ENCODE results near the gene RBMS1. TPM values are rescaled to one million over a fixed set of nuclear protein-coding genes. Genes with fewer than 3 reads are reported as not detected.

RBMS1 gene
- total RNA-seq, 1 experiment from 2014 or later: 61.9 TPM

GRCh38 chr2:160253440-160254188 is 240.0 kb downstream of the RBMS1 start:
- peak overlapping the region; percentile 65 for H3K4me3 Mint-ChIP-seq (ENCODE audit: low read depth, unreplicated experiment)
- DNase-seq: peak; percentile 34
- BruUV-seq (replicated peaks): TSS peak; percentile 80
- no peaks in the 10 kb centered on the region for H3K9me3 Mint-ChIP-seq (ENCODE audit: low read depth, unreplicated experiment)
- CTCF ChIA-PET: interaction anchor here (0.6 to 4.8 kb wide), 5 partner anchors 10 to 1167 kb away, joined by 3 to 26 read pairs (median 4); no protein-coding TSS in a partner anchor
- H3K27ac Mint-ChIP-seq (ENCODE audit: unreplicated experiment): peak overlapping the region; percentile 80
- no peak for TF ChIP-seq CTCF (IDR thresholded peaks at IDR 0.05; ENCODE audit: unreplicated experiment)
- no peaks in the 10 kb centered on the region for H3K27me3 Mint-ChIP-seq (ENCODE audit: unreplicated experiment)
- peaks cover 72% of the 10 kb centered on the region for H3K4me1 Mint-ChIP-seq (ENCODE audit: low read depth, unreplicated experiment)
- H3K36me3 Mint-ChIP-seq (ENCODE audit: insufficient read depth, unreplicated experiment): peaks cover 13% of the 10 kb centered on the region
- intact Hi-C loops (cut with micrococcal nuclease; ENCODE audit: unreplicated experiment): loop anchor here (2.0 to 5.0 kb wide), 2 partner anchors 17 to 41 kb away; no protein-coding TSS in a partner anchor

- BruUV-seq (replicated peaks): no TSS peak
- no peak for TF ChIP-seq CTCF (IDR thresholded peaks at IDR 0.05; ENCODE audit: unreplicated experiment)
- H3K9me3 Mint-ChIP-seq (ENCODE audit: low read depth, unreplicated experiment): no peaks in the 10 kb centered on the region
- intact Hi-C loops (cut with micrococcal nuclease; ENCODE audit: unreplicated experiment): loop anchor here (2.0 to 5.0 kb wide), 2 partner anchors 18 to 41 kb away; no protein-coding TSS in a partner anchor
- peaks cover 73% of the 10 kb centered on the region for H3K4me1 Mint-ChIP-seq (ENCODE audit: low read depth, unreplicated experiment)
- CTCF ChIA-PET: interaction anchor here (0.6 to 4.8 kb wide), 9 partner anchors 11 to 1166 kb away, joined by 3 to 26 read pairs (median 4); no protein-coding TSS in a partner anchor
- peaks cover 13% of the 10 kb centered on the region for H3K36me3 Mint-ChIP-seq (ENCODE audit: insufficient read depth, unreplicated experiment)
- no peaks in the 10 kb centered on the region for H3K27me3 Mint-ChIP-seq (ENCODE audit: unreplicated experiment)
- DNase-seq: no peak
- H3K27ac Mint-ChIP-seq (ENCODE audit: unreplicated experiment): peak overlapping the region; percentile 80
- H3K4me3 Mint-ChIP-seq (ENCODE audit: low read depth, unreplicated experiment): peak overlapping the region; percentile 65
Observed at GRCh38 chr2:160252900-160253299, 240.7 kb downstream of the RBMS1 start.

GRCh38 chr2:160252278-160252887 is 241.2 kb downstream of the RBMS1 start:
- H3K27ac Mint-ChIP-seq (ENCODE audit: unreplicated experiment): peak overlapping the region; percentile 80
- H3K27me3 Mint-ChIP-seq (ENCODE audit: unreplicated experiment): no peaks in the 10 kb centered on the region
- intact Hi-C loops (cut with micrococcal nuclease; ENCODE audit: unreplicated experiment): loop anchor here (2.0 to 5.0 kb wide), 2 partner anchors 18 to 40 kb away; no protein-coding TSS in a partner anchor
- H3K4me1 Mint-ChIP-seq (ENCODE audit: low read depth, unreplicated experiment): peaks cover 68% of the 10 kb centered on the region
- CTCF ChIA-PET: interaction anchor here (1.0 to 4.8 kb wide), 10 partner anchors 9 to 742 kb away, joined by 3 to 26 read pairs (median 4); no protein-coding TSS in a partner anchor
- H3K9me3 Mint-ChIP-seq (ENCODE audit: low read depth, unreplicated experiment): no peaks in the 10 kb centered on the region
- TF ChIP-seq CTCF (IDR thresholded peaks at IDR 0.05; ENCODE audit: unreplicated experiment): peak; percentile 68
- no peak for DNase-seq
- peak overlapping the region; percentile 65 for H3K4me3 Mint-ChIP-seq (ENCODE audit: low read depth, unreplicated experiment)
- no TSS peak for BruUV-seq (replicated peaks)
- H3K36me3 Mint-ChIP-seq (ENCODE audit: insufficient read depth, unreplicated experiment): peaks cover 12% of the 10 kb centered on the region

GRCh38 chr2:160251569-160251968 is 242.0 kb downstream of the RBMS1 start:
- H3K36me3 Mint-ChIP-seq (ENCODE audit: insufficient read depth, unreplicated experiment): peaks cover 6% of the 10 kb centered on the region
- DNase-seq: no peak
- H3K4me3 Mint-ChIP-seq (ENCODE audit: low read depth, unreplicated experiment): no peak overlapping the region
- H3K9me3 Mint-ChIP-seq (ENCODE audit: low read depth, unreplicated experiment): no peaks in the 10 kb centered on the region
- H3K4me1 Mint-ChIP-seq (ENCODE audit: low read depth, unreplicated experiment): peaks cover 65% of the 10 kb centered on the region
- no peaks in the 10 kb centered on the region for H3K27me3 Mint-ChIP-seq (ENCODE audit: unreplicated experiment)
- CTCF ChIA-PET: interaction anchor here (1.0 to 4.8 kb wide), 10 partner anchors 10 to 742 kb away, joined by 3 to 26 read pairs (median 4); no protein-coding TSS in a partner anchor
- BruUV-seq (replicated peaks): no TSS peak
- H3K27ac Mint-ChIP-seq (ENCODE audit: unreplicated experiment): peak overlapping the region; percentile 80
- no peak for TF ChIP-seq CTCF (IDR thresholded peaks at IDR 0.05; ENCODE audit: unreplicated experiment)
- intact Hi-C loops (cut with micrococcal nuclease; ENCODE audit: unreplicated experiment): loop anchor here (5.0 kb wide), 1 partner anchor 39 kb away; no protein-coding TSS in a partner anchor

Measured in Calu3 (cell line).